ENCODE measurements around the gene CLVS2. TPM values are rescaled to one million over a fixed set of nuclear protein-coding genes. Genes with fewer than 3 reads are reported as not detected.

Gene CLVS2, protein sequence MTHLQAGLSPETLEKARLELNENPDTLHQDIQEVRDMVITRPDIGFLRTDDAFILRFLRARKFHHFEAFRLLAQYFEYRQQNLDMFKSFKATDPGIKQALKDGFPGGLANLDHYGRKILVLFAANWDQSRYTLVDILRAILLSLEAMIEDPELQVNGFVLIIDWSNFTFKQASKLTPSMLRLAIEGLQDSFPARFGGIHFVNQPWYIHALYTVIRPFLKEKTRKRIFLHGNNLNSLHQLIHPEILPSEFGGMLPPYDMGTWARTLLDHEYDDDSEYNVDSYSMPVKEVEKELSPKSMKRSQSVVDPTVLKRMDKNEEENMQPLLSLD
- total RNA-seq, result under 0.01 TPM in 1 of 2 replicates, not detected in the other
- polyA plus RNA-seq, result not detected in 2 replicates
- not detected in 2 replicates for polyA plus RNA-seq (2012)
- not detected in 2 replicates for polyA minus RNA-seq (ENCODE audit: low replicate concordance)

DNA sequence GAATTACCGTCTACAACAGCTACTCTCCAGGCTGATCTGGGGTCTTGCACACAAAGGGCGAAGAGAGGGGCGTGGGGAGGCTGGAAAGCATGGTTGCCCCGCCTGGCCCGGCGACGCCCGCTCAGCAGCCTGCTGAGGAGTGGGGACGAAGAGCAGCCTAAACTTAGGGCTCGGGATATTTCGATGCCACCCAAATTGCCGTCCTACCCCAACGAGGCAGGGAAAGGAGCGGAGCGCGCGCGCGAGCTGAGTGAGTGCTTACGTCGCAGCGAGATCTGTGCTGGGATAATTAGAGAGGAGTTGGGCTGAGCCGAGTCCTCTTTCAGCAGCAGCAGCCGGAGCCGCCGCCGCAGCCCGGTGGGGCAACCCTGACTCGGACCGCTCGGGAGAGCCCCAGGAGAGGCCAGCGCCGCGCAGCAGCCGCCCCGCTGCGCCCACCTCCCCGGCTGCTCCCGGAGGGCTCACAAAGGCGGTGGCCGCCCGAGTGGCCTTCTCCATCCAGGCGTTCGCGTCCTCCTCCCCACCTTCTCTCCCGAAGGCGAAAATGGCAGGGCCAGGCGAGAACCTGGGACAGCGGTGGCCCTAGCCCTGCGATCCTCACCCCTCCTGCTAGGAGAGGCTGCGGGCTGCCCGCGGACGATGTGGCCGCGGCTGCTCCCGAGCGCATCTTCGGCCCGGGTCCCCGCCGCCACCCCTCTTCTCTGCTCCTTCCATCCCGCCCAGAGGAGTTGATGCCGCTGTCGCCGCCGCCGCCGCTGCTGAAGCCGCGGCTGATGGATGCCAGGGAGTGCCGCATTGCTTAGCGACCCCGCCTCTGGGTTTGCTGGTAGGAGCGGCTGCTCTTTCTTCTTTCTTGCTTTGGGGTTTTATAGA is at the start of gene CLVS2:
CLVS2 (plus strand) TSS at position 315 of the 873 bp plus-strand sequence. CDS start 1,543 bp downstream, outside the sequence.
- TF ChIP-seq, protein P1, sequence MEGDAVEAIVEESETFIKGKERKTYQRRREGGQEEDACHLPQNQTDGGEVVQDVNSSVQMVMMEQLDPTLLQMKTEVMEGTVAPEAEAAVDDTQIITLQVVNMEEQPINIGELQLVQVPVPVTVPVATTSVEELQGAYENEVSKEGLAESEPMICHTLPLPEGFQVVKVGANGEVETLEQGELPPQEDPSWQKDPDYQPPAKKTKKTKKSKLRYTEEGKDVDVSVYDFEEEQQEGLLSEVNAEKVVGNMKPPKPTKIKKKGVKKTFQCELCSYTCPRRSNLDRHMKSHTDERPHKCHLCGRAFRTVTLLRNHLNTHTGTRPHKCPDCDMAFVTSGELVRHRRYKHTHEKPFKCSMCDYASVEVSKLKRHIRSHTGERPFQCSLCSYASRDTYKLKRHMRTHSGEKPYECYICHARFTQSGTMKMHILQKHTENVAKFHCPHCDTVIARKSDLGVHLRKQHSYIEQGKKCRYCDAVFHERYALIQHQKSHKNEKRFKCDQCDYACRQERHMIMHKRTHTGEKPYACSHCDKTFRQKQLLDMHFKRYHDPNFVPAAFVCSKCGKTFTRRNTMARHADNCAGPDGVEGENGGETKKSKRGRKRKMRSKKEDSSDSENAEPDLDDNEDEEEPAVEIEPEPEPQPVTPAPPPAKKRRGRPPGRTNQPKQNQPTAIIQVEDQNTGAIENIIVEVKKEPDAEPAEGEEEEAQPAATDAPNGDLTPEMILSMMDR (conservative IDR thresholded peaks at IDR 0.05 in 1 of 2, IDR thresholded peaks at IDR 0.05 in 1 of 2; ENCODE audit: low read depth in 1 of 2, low read length in 2 of 2), result no peak
- no peak for TF ChIP-seq EZH2 (IDR thresholded peaks at IDR 0.05; ENCODE audit: low read length, missing control alignments)
- Histone ChIP-seq H3K4me1 (ENCODE audit: control insufficient read depth, extremely low read depth, insufficient read depth, low read length) (no peaks in the 10 kb centered on the region), H2AFZ (ENCODE audit: low read length) (no peak within 1 kb of the TSS), H3K4me3 (replicated peaks in 1 of 4; ENCODE audit: control extremely low read depth in 1 of 4, insufficient read depth in 1 of 4, low read depth in 3 of 4, low read length in 4 of 4) (peak within 1 kb of the TSS in 2 of 4 experiments; percentile 20 to 28), H3K36me3 (ENCODE audit: control insufficient read depth, insufficient read depth, low read length) (no peaks in the 10 kb centered on the region), H3K27me3 (ENCODE audit: control insufficient read depth, insufficient read depth, low read length) (no peaks in the 10 kb centered on the region), H3K9me3 (ENCODE audit: control insufficient read depth, insufficient read depth, low read depth, low read length) (no peaks in the 10 kb centered on the region), H3K79me2 (ENCODE audit: control insufficient read depth, insufficient read depth, low read length) (no peaks in the 10 kb centered on the region), H3K9ac (ENCODE audit: insufficient read depth, low read length) (no peak within 1 kb of the TSS), H3K4me2 (ENCODE audit: extremely low read depth, insufficient read depth, low read length) (no peak within 1 kb of the TSS), H3K27ac (ENCODE audit: insufficient read depth, low read length) (no peak within 1 kb of the TSS), H4K20me1 (ENCODE audit: control insufficient read depth, extremely low read depth, insufficient read depth, low read length) (no peaks in the 10 kb centered on the region)
- DNase-seq (ENCODE audit: low read depth in 2 of 2), result peak; percentile 20 to 25

DNA sequence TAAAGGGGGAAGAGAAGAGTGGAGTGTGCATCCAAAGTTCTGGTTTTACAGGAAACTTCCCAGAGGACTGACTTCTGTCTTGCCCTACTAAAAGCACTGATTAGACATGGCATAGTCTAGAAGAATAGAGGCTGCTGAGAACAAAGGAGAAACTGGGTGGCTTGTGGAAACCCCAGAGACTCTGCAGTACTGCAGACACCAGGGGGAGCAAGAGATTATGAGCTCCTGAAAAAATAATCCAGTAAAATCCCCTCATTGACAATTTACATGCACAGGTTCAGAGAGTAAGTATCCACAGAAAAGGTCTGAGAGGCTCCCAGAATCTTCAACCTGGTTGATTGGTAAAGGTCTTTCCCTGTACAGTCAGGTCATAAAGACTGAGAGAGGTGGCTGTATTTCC is 48.7 kb upstream of the CLVS2 start:
- Histone ChIP-seq H3K27ac (ENCODE audit: insufficient read depth, low read length) (no peak overlapping the region), H3K9ac (ENCODE audit: insufficient read depth, low read length) (no peak overlapping the region), H2AFZ (ENCODE audit: low read length) (no peak overlapping the region), H3K9me3 (ENCODE audit: control insufficient read depth, insufficient read depth, low read depth, low read length) (no peaks in the 10 kb centered on the region), H3K4me3 (replicated peaks in 1 of 4; ENCODE audit: control extremely low read depth in 1 of 4, insufficient read depth in 1 of 4, low read depth in 3 of 4, low read length in 4 of 4) (no peak overlapping the region), H4K20me1 (ENCODE audit: control insufficient read depth, extremely low read depth, insufficient read depth, low read length) (no peaks in the 10 kb centered on the region), H3K79me2 (ENCODE audit: control insufficient read depth, insufficient read depth, low read length) (no peaks in the 10 kb centered on the region), H3K4me2 (ENCODE audit: extremely low read depth, insufficient read depth, low read length) (no peak overlapping the region), H3K27me3 (ENCODE audit: control insufficient read depth, insufficient read depth, low read length) (no peaks in the 10 kb centered on the region), H3K4me1 (ENCODE audit: control insufficient read depth, extremely low read depth, insufficient read depth, low read length) (no peaks in the 10 kb centered on the region), H3K36me3 (ENCODE audit: control insufficient read depth, insufficient read depth, low read length) (no peaks in the 10 kb centered on the region)
- no peak for DNase-seq (ENCODE audit: low read depth in 2 of 2)
- no peak for TF ChIP-seq EZH2 (IDR thresholded peaks at IDR 0.05; ENCODE audit: low read length, missing control alignments)
- TF ChIP-seq, protein P1 (conservative IDR thresholded peaks at IDR 0.05 in 1 of 2, IDR thresholded peaks at IDR 0.05 in 1 of 2; ENCODE audit: low read depth in 1 of 2, low read length in 2 of 2), result no peak

DNA sequence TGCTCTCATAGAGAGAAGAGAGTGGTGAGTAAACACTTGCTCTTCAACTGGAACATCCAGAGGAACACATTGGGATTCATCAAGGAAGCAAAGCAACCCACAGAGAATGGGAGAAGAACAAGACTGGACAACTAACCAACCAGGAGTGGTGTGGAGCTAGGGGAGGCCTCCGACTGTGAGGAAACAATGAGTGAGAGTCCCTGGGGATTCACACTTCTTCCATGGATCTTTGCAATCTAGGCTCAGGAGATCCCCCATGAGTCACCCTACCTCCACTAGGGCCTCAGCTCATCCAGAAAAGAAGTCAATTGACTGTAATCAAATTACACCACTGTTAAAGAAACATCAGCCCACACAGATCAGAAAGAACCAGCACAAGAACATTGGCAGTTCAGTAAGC is 42.3 kb upstream of the CLVS2 start:
- Histone ChIP-seq H3K4me1 (ENCODE audit: control insufficient read depth, extremely low read depth, insufficient read depth, low read length) (no peaks in the 10 kb centered on the region), H3K27me3 (ENCODE audit: control insufficient read depth, insufficient read depth, low read length) (no peaks in the 10 kb centered on the region), H3K27ac (ENCODE audit: insufficient read depth, low read length) (no peak overlapping the region), H2AFZ (ENCODE audit: low read length) (no peak overlapping the region), H3K4me2 (ENCODE audit: extremely low read depth, insufficient read depth, low read length) (no peak overlapping the region), H3K9me3 (ENCODE audit: control insufficient read depth, insufficient read depth, low read depth, low read length) (no peaks in the 10 kb centered on the region), H3K36me3 (ENCODE audit: control insufficient read depth, insufficient read depth, low read length) (no peaks in the 10 kb centered on the region), H4K20me1 (ENCODE audit: control insufficient read depth, extremely low read depth, insufficient read depth, low read length) (no peaks in the 10 kb centered on the region), H3K9ac (ENCODE audit: insufficient read depth, low read length) (no peak overlapping the region), H3K79me2 (ENCODE audit: control insufficient read depth, insufficient read depth, low read length) (no peaks in the 10 kb centered on the region), H3K4me3 (replicated peaks in 1 of 4; ENCODE audit: control extremely low read depth in 1 of 4, insufficient read depth in 1 of 4, low read depth in 3 of 4, low read length in 4 of 4) (no peak overlapping the region)
- no peak for TF ChIP-seq EZH2 (IDR thresholded peaks at IDR 0.05; ENCODE audit: low read length, missing control alignments)
- TF ChIP-seq, protein P1 (conservative IDR thresholded peaks at IDR 0.05 in 1 of 2, IDR thresholded peaks at IDR 0.05 in 1 of 2; ENCODE audit: low read depth in 1 of 2, low read length in 2 of 2), result no peak
- DNase-seq (ENCODE audit: low read depth in 2 of 2), result no peak
